Choroid plexus epithelial cell (primary cell): ENCODE results near the gene ZBTB25.

Experiments used
- DNase-seq: peaks from one replicate; pipeline ENCODE4 v3.0.0-alpha.2; 2010; ENCODE audit warnings: low read depth
- H3K4me3 ChIP-seq: 2 replicates; pipeline ENCODE4 v1.5.1; 2011; ENCODE audit warnings: low read depth, mild to moderate bottlenecking, control low read depth, low read length, moderate library complexity
- TF ChIP-seq, protein P1 (sequence below): conservative IDR thresholded peaks from 2 replicates; pipeline ENCODE4 v1.5.1; 2011; ENCODE audit warnings: low read depth, mild to moderate bottlenecking, control low read depth, inconsistent platforms, low read length, moderate library complexity

ZBTB25 gene

DNA sequence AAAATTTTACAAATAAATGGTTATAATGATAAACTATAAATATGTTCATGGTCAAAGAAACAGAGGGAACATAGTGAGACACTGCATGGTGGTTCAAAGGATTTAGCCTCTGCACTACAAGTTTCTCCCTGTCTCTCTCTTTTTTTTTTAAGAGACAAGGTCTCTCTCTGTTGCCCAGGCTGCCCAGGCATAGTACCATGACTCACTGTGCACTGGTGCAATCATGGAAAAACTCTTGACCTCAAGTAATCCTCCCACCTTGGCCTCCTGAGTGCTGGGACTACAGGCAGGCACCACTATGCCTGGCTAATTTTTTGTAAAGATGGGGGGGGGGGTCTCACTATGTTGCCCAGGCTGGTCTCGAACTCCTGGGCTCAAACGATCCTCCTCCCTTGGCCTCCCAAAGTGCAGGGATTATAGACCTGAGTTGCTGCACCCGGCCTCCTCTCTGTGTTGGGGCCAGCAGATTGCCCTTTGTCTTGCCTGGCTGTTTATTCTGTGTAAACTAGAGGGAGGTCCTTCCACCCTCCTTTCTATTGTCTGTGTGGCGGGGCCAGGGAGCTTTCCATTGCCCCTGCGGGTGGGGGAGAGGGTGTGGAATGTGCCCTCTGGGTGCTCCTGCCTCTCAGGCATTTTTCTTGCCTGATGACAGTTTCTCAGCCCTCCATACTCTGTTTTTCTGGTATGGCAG, 93.4 kb downstream of the ZBTB25 start:
- H3K4me3 ChIP-seq, result no peak overlapping the region
- TF ChIP-seq, protein P1, sequence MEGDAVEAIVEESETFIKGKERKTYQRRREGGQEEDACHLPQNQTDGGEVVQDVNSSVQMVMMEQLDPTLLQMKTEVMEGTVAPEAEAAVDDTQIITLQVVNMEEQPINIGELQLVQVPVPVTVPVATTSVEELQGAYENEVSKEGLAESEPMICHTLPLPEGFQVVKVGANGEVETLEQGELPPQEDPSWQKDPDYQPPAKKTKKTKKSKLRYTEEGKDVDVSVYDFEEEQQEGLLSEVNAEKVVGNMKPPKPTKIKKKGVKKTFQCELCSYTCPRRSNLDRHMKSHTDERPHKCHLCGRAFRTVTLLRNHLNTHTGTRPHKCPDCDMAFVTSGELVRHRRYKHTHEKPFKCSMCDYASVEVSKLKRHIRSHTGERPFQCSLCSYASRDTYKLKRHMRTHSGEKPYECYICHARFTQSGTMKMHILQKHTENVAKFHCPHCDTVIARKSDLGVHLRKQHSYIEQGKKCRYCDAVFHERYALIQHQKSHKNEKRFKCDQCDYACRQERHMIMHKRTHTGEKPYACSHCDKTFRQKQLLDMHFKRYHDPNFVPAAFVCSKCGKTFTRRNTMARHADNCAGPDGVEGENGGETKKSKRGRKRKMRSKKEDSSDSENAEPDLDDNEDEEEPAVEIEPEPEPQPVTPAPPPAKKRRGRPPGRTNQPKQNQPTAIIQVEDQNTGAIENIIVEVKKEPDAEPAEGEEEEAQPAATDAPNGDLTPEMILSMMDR, result no peak
- peak; percentile 51 for DNase-seq

DNA sequence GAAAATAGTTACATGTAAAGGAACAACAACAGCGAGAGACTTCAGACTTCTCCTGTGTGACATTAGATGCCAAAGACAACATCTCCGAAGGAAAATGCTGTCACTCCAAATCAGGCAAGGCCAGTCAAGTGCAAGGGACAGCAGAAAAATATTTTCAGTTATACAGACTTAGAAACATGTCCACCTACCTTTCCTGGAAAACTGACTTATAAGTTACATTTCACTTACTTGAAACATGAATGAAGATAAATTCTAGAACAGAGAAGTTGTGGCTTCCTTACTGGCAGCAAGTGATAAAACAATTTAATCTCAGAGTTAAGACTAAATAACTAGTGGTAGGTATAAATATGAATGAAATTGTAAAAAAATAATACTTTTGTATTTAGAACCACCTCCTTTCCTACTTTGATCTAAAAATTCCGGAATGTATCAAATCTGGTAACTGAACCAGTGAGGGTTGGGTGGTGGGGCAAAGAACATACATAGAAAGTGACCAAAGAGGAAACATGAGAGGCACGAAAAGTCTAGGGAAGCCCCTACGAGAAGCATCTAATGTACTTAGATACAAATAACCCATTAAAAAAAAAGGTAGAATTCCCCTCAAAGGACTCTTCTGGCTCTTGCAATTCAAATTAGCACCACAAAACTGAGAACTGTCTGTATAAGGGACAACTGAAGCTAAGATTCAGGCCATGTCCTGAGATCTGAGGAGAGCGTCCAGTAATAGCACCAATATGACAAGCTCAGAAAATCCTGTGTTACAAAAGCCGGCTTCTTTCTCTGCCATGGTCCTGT, 94.3 kb downstream of the ZBTB25 start:
- TF ChIP-seq, protein P1, result no peak
- no peak overlapping the region for H3K4me3 ChIP-seq
- DNase-seq, result no peak

DNA sequence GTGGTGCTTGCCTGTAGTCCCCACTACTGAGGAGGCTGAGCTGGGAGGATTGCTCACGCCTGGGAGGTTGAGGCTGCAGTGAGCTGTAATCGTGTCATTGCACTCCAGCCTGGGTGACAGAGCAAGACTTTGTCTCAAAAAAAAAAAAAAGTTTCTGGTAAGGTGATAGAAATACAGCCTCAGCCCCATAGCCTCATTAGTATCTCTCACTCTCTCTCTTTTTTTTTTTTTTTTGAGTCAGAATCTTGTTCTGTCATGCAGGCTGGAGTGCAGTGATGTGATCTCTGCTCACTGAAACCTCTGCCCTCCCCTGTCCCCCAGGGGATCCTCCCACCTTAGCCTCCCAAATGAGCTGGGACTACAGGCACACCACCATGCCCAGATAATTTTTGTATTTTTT, 96.3 kb downstream of the ZBTB25 start:
- TF ChIP-seq, protein P1, result no peak
- H3K4me3 ChIP-seq, result no peak overlapping the region
- no peak for DNase-seq

DNA sequence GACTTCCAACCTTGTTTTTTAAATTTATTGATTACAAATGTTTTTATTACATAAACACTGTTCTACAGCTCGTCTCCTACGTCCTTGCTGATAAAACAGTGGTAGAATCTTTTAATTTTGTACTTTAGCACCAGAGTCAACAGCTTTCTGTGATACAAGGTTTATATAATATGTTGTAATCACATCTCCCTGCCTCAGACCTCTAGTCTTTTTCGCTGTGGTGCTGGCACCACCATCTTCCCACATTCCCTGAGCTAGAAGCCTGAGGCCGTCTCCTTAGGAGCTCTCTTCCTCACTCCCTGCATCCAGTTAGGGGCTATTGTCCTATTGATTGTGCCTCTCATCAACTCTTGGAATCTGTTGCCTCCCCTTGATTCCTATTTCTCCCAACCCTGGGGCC, 98.3 kb downstream of the ZBTB25 start:
- DNase-seq, result no peak
- no peak overlapping the region for H3K4me3 ChIP-seq
- TF ChIP-seq, protein P1, result no peak

DNA sequence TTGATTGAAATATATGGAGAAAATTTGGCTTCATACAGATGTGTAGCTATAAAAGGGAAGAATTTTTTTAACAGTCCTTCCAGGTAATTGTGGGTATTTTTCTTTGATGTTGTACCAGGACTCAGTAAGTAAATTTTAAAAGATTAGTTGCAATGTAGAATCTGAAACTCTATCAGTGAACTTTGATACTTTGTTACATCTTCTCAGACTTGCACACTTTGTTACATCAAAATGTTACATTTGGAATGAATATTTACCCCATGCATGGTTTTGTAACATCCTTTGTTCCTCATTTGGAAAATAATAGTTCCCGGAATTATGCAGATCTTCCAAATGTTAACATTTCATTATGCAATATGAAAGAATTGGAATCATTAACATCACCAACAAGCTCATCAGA, 101.7 kb downstream of the ZBTB25 start:
- TF ChIP-seq, protein P1, result no peak
- no peak overlapping the region for H3K4me3 ChIP-seq

DNA sequence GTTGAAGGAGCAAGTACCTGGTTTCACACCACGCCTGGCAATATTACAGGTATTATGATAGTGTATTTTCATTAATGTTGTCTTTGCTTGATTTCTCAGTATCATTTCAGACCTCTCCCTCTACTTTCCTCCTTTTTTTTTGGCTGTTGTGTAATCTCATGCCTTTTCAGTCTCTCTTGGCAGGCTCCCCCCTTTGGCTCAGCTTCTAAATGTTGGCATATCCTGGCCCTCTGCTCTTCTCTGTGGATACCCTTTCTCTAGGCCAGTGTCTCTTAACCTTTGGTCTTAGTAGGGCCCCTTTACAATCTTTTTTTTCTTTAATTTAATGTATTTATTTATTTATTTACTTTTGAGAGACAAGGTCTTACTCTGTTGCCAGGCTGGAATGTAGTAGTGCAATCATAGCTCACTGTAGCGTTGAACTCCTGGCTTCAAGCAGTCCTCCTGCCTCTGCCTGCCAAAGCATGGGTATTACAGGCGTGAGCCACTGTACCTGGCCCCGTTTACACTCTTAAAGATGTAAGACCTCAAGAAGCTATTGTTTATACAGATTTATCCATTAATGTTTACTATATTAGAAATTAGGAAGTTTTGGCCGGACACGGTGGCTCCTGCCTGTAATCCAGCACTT, 102.7 kb downstream of the ZBTB25 start:
- TF ChIP-seq, protein P1, result no peak
- H3K4me3 ChIP-seq, result no peak overlapping the region
- no peak for DNase-seq

More for the DNA sequence above, 101.7 kb downstream of the ZBTB25 start:
- DNase-seq, result no peak
